ELF-1 (cell line): Measurements from ENCODE around the gene FAM118A.
"Not testable (repeated sequence)": the region's sequence is repeated elsewhere in the genome, so short reads cannot be mapped to it uniquely, and the experiment has no call there.

ENCODE experiments used
- DNase-seq: peaks from one replicate; pipeline ENCODE4 v3.0.0-alpha.2; 2016; ENCODE audit warnings: low read depth, low spot score

FAM118A gene

GRCh38 chr22:45330548-45330947 lies 20.8 kb downstream of the FAM118A start:
- no peak for DNase-seq

GRCh38 chr22:45331486-45331885 lies 21.8 kb downstream of the FAM118A start:
- DNase-seq = no peak

- no peak for DNase-seq
Measured at GRCh38 chr22:45332001-45332400, 22.3 kb downstream of the FAM118A start.

GRCh38 chr22:45334068-45334467 lies 24.3 kb downstream of the FAM118A start:
- DNase-seq = no peak

- no peak for DNase-seq
Measured at GRCh38 chr22:45334528-45334927, 24.8 kb downstream of the FAM118A start.

- peak; percentile 79 for DNase-seq
Measured at GRCh38 chr22:45335021-45335818, 25.5 kb downstream of the FAM118A start.

- no peak for DNase-seq
Measured at GRCh38 chr22:45335854-45336522, 26.3 kb downstream of the FAM118A start.

- no peak for DNase-seq
Measured at GRCh38 chr22:45336971-45337431, 27.3 kb downstream of the FAM118A start.

GRCh38 chr22:45337536-45337935 lies 27.8 kb downstream of the FAM118A start:
- DNase-seq = no peak

GRCh38 chr22:45338795-45339194 lies 29.1 kb downstream of the FAM118A start:
- DNase-seq = no peak

GRCh38 chr22:45340323-45340722 lies 30.6 kb downstream of the FAM118A start:
- no peak for DNase-seq

- DNase-seq = no peak
Measured at GRCh38 chr22:45341498-45341897, 31.8 kb downstream of the FAM118A start.

- DNase-seq = no peak
Measured at GRCh38 chr22:45343143-45343542, 33.4 kb downstream of the FAM118A start.

- peak; percentile 38 for DNase-seq
Measured at GRCh38 chr22:45344334-45344733, 34.6 kb downstream of the FAM118A start.

- DNase-seq = peak; percentile 41
Measured at GRCh38 chr22:45349916-45350315, 40.2 kb downstream of the FAM118A start.

- no peak for DNase-seq
Measured at GRCh38 chr22:45351956-45352355, 42.2 kb downstream of the FAM118A start.

- DNase-seq = not testable (repeated sequence)
Measured at GRCh38 chr22:45352757-45353156, 43.0 kb downstream of the FAM118A start.

- DNase-seq = no peak
Measured at GRCh38 chr22:45353786-45354185, 44.1 kb downstream of the FAM118A start.

- no peak for DNase-seq
Measured at GRCh38 chr22:45357490-45357889, 47.8 kb downstream of the FAM118A start.

- no peak for DNase-seq
Measured at GRCh38 chr22:45358127-45358526, 48.4 kb downstream of the FAM118A start.

GRCh38 chr22:45359627-45360026 lies 49.9 kb downstream of the FAM118A start:
- no peak for DNase-seq

GRCh38 chr22:45366713-45367112 lies 57.0 kb downstream of the FAM118A start:
- no peak for DNase-seq

GRCh38 chr22:45373592-45373991 lies 63.9 kb downstream of the FAM118A start:
- DNase-seq = not testable (repeated sequence)
